RWPE1 (cell line): ENCODE results near the gene LAMB4.

Experiments
- CTCF ChIA-PET: fragments of 350-600 bp; sonication (Branson Sonifier 250); formaldehyde crosslinking; extraction: SDS; loops from one replicate; lab custom pipeline; 2021; lab: Yijun Ruan, JAX
- POLR2A ChIA-PET: fragments of 400-600 bp; formaldehyde crosslinking; extraction: SDS; loops from one replicate; lab custom pipeline; 2020; ENCODE audit warnings: antibody characterized with exemption; ENCODE audit not compliant: low non-redundant PET; lab: Yijun Ruan, JAX
- DNase-seq: peaks from one replicate; pipeline ENCODE4 v3.0.0; 2012; ENCODE audit warnings: low spot score
- H3K27ac ChIP-seq: fragments of 450-650 bp; 2 replicates; pipeline ENCODE4 v1.5.1; 2017
- CTCF ChIP-seq: fragments of 450-650 bp; conservative IDR thresholded peaks from 2 replicates; pipeline ENCODE4 v1.5.1; 2017; ENCODE audit warnings: low read depth, mild to moderate bottlenecking

The LAMB4 gene

GRCh38 chr7:108017776-108018151 lies 112.4 kb downstream of the LAMB4 start:
- CTCF ChIA-PET = no interaction called here
- H3K27ac ChIP-seq = no peak overlapping the region
- no peak for DNase-seq
- POLR2A ChIA-PET = no interaction called here
- no peak for TF ChIP-seq CTCF

- POLR2A ChIA-PET = interaction anchor here (0.6 kb wide), 1 partner anchor 141 kb away, joined by 3 read pairs; no protein-coding TSS in a partner anchor
- peak; percentile 55 for DNase-seq
- H3K27ac ChIP-seq = no peak overlapping the region
- CTCF ChIA-PET = interaction anchor here (0.5 to 1.4 kb wide), 12 partner anchors 11 to 124 kb away, joined by 3 to 8 read pairs (median 3); partner anchors contain the start of gene LAMB1
- peak; percentile 78 for TF ChIP-seq CTCF
Observed at GRCh38 chr7:108016841-108017775, 113.1 kb downstream of the LAMB4 start.

- ChIA-PET POLR2A (no interaction called here), CTCF (interaction anchor here (0.6 to 1.2 kb wide), 3 partner anchors 16 to 77 kb away, joined by 3 to 6 read pairs (median 5); no protein-coding TSS in a partner anchor)
- TF ChIP-seq CTCF = no peak
- H3K27ac ChIP-seq = no peak overlapping the region
- no peak for DNase-seq
Observed at GRCh38 chr7:108015740-108016139, 114.4 kb downstream of the LAMB4 start.

- ChIA-PET CTCF (interaction anchor here (0.6 to 1.2 kb wide), 5 partner anchors 11 to 83 kb away, joined by 3 to 6 read pairs (median 4); no protein-coding TSS in a partner anchor), POLR2A (no interaction called here)
- no peak for TF ChIP-seq CTCF
- peak; percentile 48 for DNase-seq
- H3K27ac ChIP-seq = peak overlapping the region; percentile 43; the same call in 1 of the 2 replicates
Observed at GRCh38 chr7:108014747-108015682, 115.1 kb downstream of the LAMB4 start.

GRCh38 chr7:108014215-108014614 lies 115.9 kb downstream of the LAMB4 start:
- TF ChIP-seq CTCF = no peak
- no peak overlapping the region for H3K27ac ChIP-seq
- CTCF ChIA-PET = interaction anchor here (1.0 to 1.2 kb wide), 2 partner anchors 10 to 84 kb away, joined by 3 to 4 read pairs; no protein-coding TSS in a partner anchor
- DNase-seq = no peak
- POLR2A ChIA-PET = no interaction called here
